ENCODE measurements around the gene C1QTNF1. TPM values are rescaled to one million over a fixed set of nuclear protein-coding genes. Genes with fewer than 3 reads are reported as not detected.

The C1QTNF1 gene
- total RNA-seq, 1 experiment from 2014 or later: 19.9 TPM

DNA sequence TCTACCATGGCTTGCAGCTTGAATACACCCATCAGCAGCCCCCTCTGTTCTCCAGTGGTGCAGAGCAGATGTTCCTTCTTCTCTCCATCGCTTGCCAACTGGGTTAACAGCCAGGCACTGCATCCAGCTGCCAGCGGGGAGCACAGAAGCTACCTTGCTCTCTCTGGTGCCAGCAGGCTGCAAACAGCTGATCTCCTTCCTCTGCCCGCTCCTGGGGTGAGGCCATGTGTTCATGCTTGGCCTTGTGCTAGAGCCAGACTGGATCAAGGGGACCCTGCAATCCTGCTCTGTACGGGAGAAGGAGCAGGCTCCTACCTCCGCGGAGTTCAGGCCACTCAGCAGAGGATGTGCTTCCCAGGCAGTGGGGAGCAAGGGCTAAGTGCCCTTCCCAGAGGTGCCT is 26.6 kb downstream of the C1QTNF1 start:
- no peaks in the 10 kb centered on the region for H3K27me3 Mint-ChIP-seq (ENCODE audit: insufficient read depth, unreplicated experiment)
- POLR2A ChIA-PET: no interaction called here
- CTCF ChIA-PET: interaction anchor here (1.0 kb wide), 1 partner anchor 350 kb away, joined by 3 read pairs; no protein-coding TSS in a partner anchor

DNA sequence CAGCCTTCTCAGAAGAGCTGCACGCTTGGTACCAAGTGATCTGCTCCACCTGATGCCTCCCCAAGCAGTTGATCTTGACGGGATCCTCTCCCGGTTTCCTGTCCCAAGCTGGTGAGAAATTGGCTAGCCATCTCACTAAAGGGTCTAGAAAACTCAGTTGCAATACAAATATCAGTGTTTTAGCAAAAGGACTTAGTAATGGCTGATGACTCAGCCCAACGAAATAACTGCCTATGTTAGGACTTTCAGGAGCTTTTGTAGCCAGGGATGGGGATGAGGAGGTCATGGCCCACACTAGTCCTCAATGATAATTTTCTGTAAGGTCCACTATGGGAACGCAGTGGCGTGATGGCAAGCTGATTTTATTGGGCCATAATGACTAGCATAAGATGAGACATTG is 27.3 kb downstream of the C1QTNF1 start:
- BruUV-seq (replicated peaks): no TSS peak
- 0 out of 2 replicates have a peak, but pooled peaks cover 8% of the 10 kb centered on the region for H3K9me3 ChIP-seq
- Mint-ChIP-seq H3K9me3 (ENCODE audit: unreplicated experiment) (peaks cover 18% of the 10 kb centered on the region), H3K27me3 (ENCODE audit: insufficient read depth, unreplicated experiment) (no peaks in the 10 kb centered on the region), H3K27ac (ENCODE audit: unreplicated experiment) (no peak overlapping the region), H3K4me3 (ENCODE audit: unreplicated experiment) (no peak overlapping the region), H3K4me1 (ENCODE audit: low read depth, unreplicated experiment) (no peaks in the 10 kb centered on the region), H3K36me3 (ENCODE audit: insufficient read depth, unreplicated experiment) (no peaks in the 10 kb centered on the region)
- intact Hi-C loops (cut with micrococcal nuclease; ENCODE audit: unreplicated experiment): no loop called here
- TF ChIP-seq CTCF (IDR thresholded peaks at IDR 0.05; ENCODE audit: insufficient read depth in 1 of 2, low read depth in 1 of 2, low read length in 1 of 2, severe bottlenecking in 1 of 2, unreplicated experiment in 1 of 2): no peak
- DNase-seq: no peak
- no peaks in the 10 kb centered on the region for H3K4me1 ChIP-seq
- no peaks in the 10 kb centered on the region for H3K27me3 ChIP-seq (replicated peaks; ENCODE audit: control insufficient read depth, insufficient read depth, low read length)
- ChIA-PET POLR2A (no interaction called here), CTCF (no interaction called here)
- no peak overlapping the region for H3K4me3 ChIP-seq (ENCODE audit: low read depth, low read length)
- H3K36me3 ChIP-seq (ENCODE audit: control insufficient read depth, insufficient read depth, low read length): no peaks in the 10 kb centered on the region

More for the DNA sequence above, 26.6 kb downstream of the C1QTNF1 start:
- no peaks in the 10 kb centered on the region for H3K36me3 ChIP-seq (ENCODE audit: control insufficient read depth, insufficient read depth, low read length)
- Mint-ChIP-seq H3K9me3 (ENCODE audit: unreplicated experiment) (peaks cover 18% of the 10 kb centered on the region), H3K36me3 (ENCODE audit: insufficient read depth, unreplicated experiment) (no peaks in the 10 kb centered on the region), H3K27ac (ENCODE audit: unreplicated experiment) (no peak overlapping the region), H3K4me1 (ENCODE audit: low read depth, unreplicated experiment) (no peaks in the 10 kb centered on the region), H3K4me3 (ENCODE audit: unreplicated experiment) (no peak overlapping the region)
- no peak for DNase-seq
- TF ChIP-seq CTCF (IDR thresholded peaks at IDR 0.05; ENCODE audit: insufficient read depth in 1 of 2, low read depth in 1 of 2, low read length in 1 of 2, severe bottlenecking in 1 of 2, unreplicated experiment in 1 of 2): no peak
- no peak overlapping the region for H3K4me3 ChIP-seq (ENCODE audit: low read depth, low read length)
- BruUV-seq (replicated peaks): no TSS peak
- 0 out of 2 replicates have a peak, but pooled peaks cover 8% of the 10 kb centered on the region for H3K9me3 ChIP-seq
- intact Hi-C loops (cut with micrococcal nuclease; ENCODE audit: unreplicated experiment): no loop called here
- no peaks in the 10 kb centered on the region for H3K27me3 ChIP-seq (replicated peaks; ENCODE audit: control insufficient read depth, insufficient read depth, low read length)
- H3K4me1 ChIP-seq: no peaks in the 10 kb centered on the region

DNA sequence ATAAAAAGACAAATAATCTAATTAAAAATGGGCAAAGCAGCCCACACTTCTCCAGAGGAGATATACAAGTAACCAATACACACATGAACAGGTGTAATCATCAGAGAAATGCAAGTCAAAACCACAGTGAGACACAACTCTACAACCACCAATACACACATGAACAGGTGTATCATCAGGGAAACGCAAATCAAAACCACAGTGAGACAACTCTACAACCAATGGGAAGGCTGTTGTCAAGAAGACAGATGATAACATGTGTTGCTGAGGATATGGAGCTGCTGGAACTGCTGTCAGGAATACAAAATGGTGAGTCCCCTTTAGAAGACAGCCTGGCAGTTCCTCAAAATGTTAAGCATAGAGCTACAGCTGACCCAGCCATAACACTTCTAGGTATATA is 28.2 kb downstream of the C1QTNF1 start:
- Mint-ChIP-seq H3K9me3 (ENCODE audit: unreplicated experiment) (peaks cover 18% of the 10 kb centered on the region), H3K4me1 (ENCODE audit: low read depth, unreplicated experiment) (no peaks in the 10 kb centered on the region), H3K4me3 (ENCODE audit: unreplicated experiment) (no peak overlapping the region), H3K27ac (ENCODE audit: unreplicated experiment) (no peak overlapping the region), H3K27me3 (ENCODE audit: insufficient read depth, unreplicated experiment) (no peaks in the 10 kb centered on the region), H3K36me3 (ENCODE audit: insufficient read depth, unreplicated experiment) (no peaks in the 10 kb centered on the region)
- no peak for DNase-seq
- intact Hi-C loops (cut with micrococcal nuclease; ENCODE audit: unreplicated experiment): no loop called here
- no peaks in the 10 kb centered on the region for H3K36me3 ChIP-seq (ENCODE audit: control insufficient read depth, insufficient read depth, low read length)
- ChIA-PET CTCF (no interaction called here), POLR2A (no interaction called here)
- H3K9me3 ChIP-seq: 0 out of 2 replicates have a peak, but pooled peaks cover 8% of the 10 kb centered on the region
- BruUV-seq (replicated peaks): no TSS peak
- TF ChIP-seq CTCF (IDR thresholded peaks at IDR 0.05; ENCODE audit: insufficient read depth in 1 of 2, low read depth in 1 of 2, low read length in 1 of 2, severe bottlenecking in 1 of 2, unreplicated experiment in 1 of 2): no peak
- H3K4me1 ChIP-seq: no peaks in the 10 kb centered on the region
- H3K27me3 ChIP-seq (replicated peaks; ENCODE audit: control insufficient read depth, insufficient read depth, low read length): no peaks in the 10 kb centered on the region
- H3K4me3 ChIP-seq (ENCODE audit: low read depth, low read length): no peak overlapping the region

Measured in Caco-2 (cell line).